IMR-90 (cell line): ENCODE results near the gene CALR3. TPM values are rescaled to one million over a fixed set of nuclear protein-coding genes. Genes with fewer than 3 reads are reported as not detected.
A peak's percentile ranks its signal among the peaks of the same experiment; 100 is the strongest.
"Not testable (repeated sequence)": the region's sequence is repeated elsewhere in the genome, so short reads cannot be mapped to it uniquely, and the experiment has no call there.

Experiments used
- ATAC-seq: fragments of 200-7000 bp; cut with Tn5 transposase; 2 replicates; pipeline ENCODE4 v1.9.1; 2020; ENCODE audit warnings: low read depth, mild to moderate bottlenecking, moderate library complexity
- BruUV-seq: library from RNA; stranded (reverse); fragments of 400-500 nt; replicated peaks from 2 replicates; lab custom pipeline; 2021; lab: Mats Ljungman, UMichigan
- CTCF ChIA-PET: fragments of 300-600 bp; formaldehyde crosslinking; extraction: SDS; loops from one replicate; lab custom pipeline; 2021; ENCODE audit warnings: antibody characterized with exemption; lab: Yijun Ruan, JAX
- POLR2A ChIA-PET: fragments of 300-600 bp; sonication (Branson Sonifier 250); formaldehyde crosslinking; loops from one replicate; lab custom pipeline; 2022; ENCODE audit warnings: antibody characterized with exemption; ENCODE audit not compliant: unreplicated experiment; lab: Charles Lee
- DNase-seq: peaks from one replicate; pipeline ENCODE4 v3.0.0; 2013
- H2AFZ ChIP-seq: replicated peaks from 2 replicates; pipeline ENCODE3; 2013; ENCODE audit warnings: low read length, mild to moderate bottlenecking; ENCODE audit not compliant: poor library complexity
- H2AK5ac ChIP-seq: 2 replicates; pipeline ENCODE4 v1.6.1; 2013; ENCODE audit warnings: low read depth, low read length, inconsistent platforms
- H2AK9ac ChIP-seq: replicated peaks from 2 replicates; pipeline ENCODE3; 2013; ENCODE audit warnings: mild to moderate bottlenecking, low read depth, low read length, moderate library complexity; ENCODE audit not compliant: poor library complexity
- H2BK120ac ChIP-seq: 2 replicates; pipeline ENCODE4 v1.6.1; 2013; ENCODE audit warnings: low read depth, low read length, inconsistent platforms
- H2BK15ac ChIP-seq: 3 replicates; pipeline ENCODE4 v1.6.1; 2013; ENCODE audit warnings: low read depth, low read length, inconsistent platforms
- H2BK20ac ChIP-seq: 2 replicates; pipeline ENCODE4 v1.6.1; 2013; ENCODE audit warnings: low read depth, mild to moderate bottlenecking, inconsistent platforms, low read length, moderate library complexity
- H2BK5ac ChIP-seq: 2 replicates; pipeline ENCODE4 v1.6.1; 2013; ENCODE audit warnings: mild to moderate bottlenecking, low read depth, low read length, inconsistent platforms; ENCODE audit not compliant: poor library complexity, severe bottlenecking
- H3K14ac ChIP-seq: replicated peaks from 2 replicates; pipeline ENCODE4 v1.6.1; 2013; ENCODE audit warnings: low read depth, low read length, inconsistent platforms
- H3K18ac ChIP-seq: 2 replicates; pipeline ENCODE4 v1.6.1; 2013; ENCODE audit warnings: low read depth, low read length, control low read depth
- H3K23ac ChIP-seq: 2 replicates; pipeline ENCODE4 v1.6.1; 2013; ENCODE audit warnings: low read depth, low read length, inconsistent platforms
- H3K27ac ChIP-seq: 2 replicates; pipeline ENCODE4 v1.5.1; 2013; ENCODE audit warnings: mild to moderate bottlenecking, control low read depth, low read length; ENCODE audit not compliant: insufficient read depth
- H3K27me3 ChIP-seq: 2 replicates; pipeline ENCODE4 v1.6.1; 2013; ENCODE audit warnings: low read length; ENCODE audit not compliant: control insufficient read depth, insufficient read depth
- H3K36me3 ChIP-seq: 2 replicates; pipeline ENCODE4 v1.6.1; 2013; ENCODE audit warnings: low read length, mixed read lengths; ENCODE audit not compliant: control insufficient read depth, insufficient read depth
- H3K4ac ChIP-seq: 2 replicates; pipeline ENCODE4 v1.6.1; 2013; ENCODE audit warnings: low read depth, low read length, inconsistent platforms
- H3K4me1 ChIP-seq: 2 replicates; pipeline ENCODE4 v1.6.1; 2013; ENCODE audit warnings: low read length, mixed read lengths; ENCODE audit not compliant: control insufficient read depth, insufficient read depth
- H3K4me2 ChIP-seq: 2 replicates; pipeline ENCODE4 v1.6.1; 2013; ENCODE audit warnings: low read depth, mild to moderate bottlenecking, control low read depth, low read length, moderate library complexity
- H3K4me3 ChIP-seq: 2 replicates; pipeline ENCODE4 v1.5.1; 2013; ENCODE audit warnings: low read depth, mild to moderate bottlenecking, control low read depth, low read length, moderate library complexity; ENCODE audit not compliant: insufficient read depth
- H3K56ac ChIP-seq: 2 replicates; pipeline ENCODE4 v1.6.1; 2013; ENCODE audit warnings: low read length, inconsistent platforms; ENCODE audit not compliant: insufficient read depth; ENCODE audit errors: extremely low read depth
- H3K79me1 ChIP-seq, 2 experiments: 2 replicates each; pipeline ENCODE4 v1.6.1; 2013; ENCODE audit warnings: low read length in 2 of 2, inconsistent platforms in 1 of 2, low read depth in 1 of 2
- H3K9ac ChIP-seq: 2 replicates; pipeline ENCODE4 v1.6.1; 2013; ENCODE audit warnings: low read depth, low read length, control low read depth
- H3K9me1 ChIP-seq: 2 replicates; pipeline ENCODE4 v1.6.1; 2013; ENCODE audit warnings: low read length, inconsistent platforms; ENCODE audit not compliant: insufficient read depth
- H3K9me3 ChIP-seq: 2 replicates; pipeline ENCODE4 v1.6.1; 2013; ENCODE audit warnings: low read length; ENCODE audit not compliant: control insufficient read depth, insufficient read depth
- H4K20me1 ChIP-seq: 2 replicates; pipeline ENCODE4 v1.6.1; 2013; ENCODE audit warnings: low read length, inconsistent platforms; ENCODE audit not compliant: insufficient read depth
- H4K5ac ChIP-seq: 2 replicates; pipeline ENCODE4 v1.6.1; 2013; ENCODE audit warnings: mild to moderate bottlenecking, low read depth, low read length, control low read depth
- H4K8ac ChIP-seq, 2 experiments: 2 replicates each; pipeline ENCODE4 v1.6.1; 2013; ENCODE audit warnings: low read depth in 2 of 2, low read length in 2 of 2, control low read depth in 1 of 2, inconsistent platforms in 1 of 2
- H4K91ac ChIP-seq: 2 replicates; pipeline ENCODE4 v1.6.1; 2013; ENCODE audit warnings: low read depth, low read length, inconsistent platforms; ENCODE audit not compliant: insufficient read depth
- WGBS, 2 experiments: methylation state at CpG; one replicate each; pipeline versions ENCODE4 v1.1.5 to v1.1.7; 2013; ENCODE audit warnings: missing lambda C conversion rate in 2 of 2; ENCODE audit not compliant: insufficient read length in 1 of 2; ENCODE audit errors: extremely low coverage in 2 of 2; 5-methylcytosine and 5-hydroxymethylcytosine counted together
- dilution Hi-C: fragments of 300-500 bp; cut with HindIII; formaldehyde crosslinking; loops from one replicate; pipeline ENCODE4 v1.14.3; 2018; ENCODE audit warnings: low sequenced_read_pairs; ENCODE audit not compliant: unreplicated experiment
- in situ Hi-C: fragments of 300-500 bp; cut with MboI; formaldehyde crosslinking; loops from 3 replicates; pipeline ENCODE4 v1.14.3; 2019; ENCODE audit warnings: low sequenced_read_pairs, inconsistent platforms, mixed read lengths
- intact Hi-C: fragments of 100-400 bp; cut with micrococcal nuclease; formaldehyde crosslinking; loops from 2 replicates; pipeline ENCODE4 v1.10.0; 2022
- polyA plus RNA-seq, 3 experiments: library from polyadenylated mRNA; depleted of rRNA; stranded (reverse); fragments of >200 nt; gene quantifications; 2 replicates each; pipeline ENCODE4 v1.2.3, GENCODE V29; 2012; ENCODE audit warnings: low replicate concordance in 1 of 3
- total RNA-seq: library from RNA; depleted of rRNA; stranded (reverse); fragments of >200 nt; gene quantifications from 2 replicates; pipeline ENCODE4 v1.2.3, GENCODE V29; 2012

CALR3 gene
- total and polyA plus RNA-seq, 2 of the 4 experiments (the other 2 are of a cell fraction): not detected

DNA sequence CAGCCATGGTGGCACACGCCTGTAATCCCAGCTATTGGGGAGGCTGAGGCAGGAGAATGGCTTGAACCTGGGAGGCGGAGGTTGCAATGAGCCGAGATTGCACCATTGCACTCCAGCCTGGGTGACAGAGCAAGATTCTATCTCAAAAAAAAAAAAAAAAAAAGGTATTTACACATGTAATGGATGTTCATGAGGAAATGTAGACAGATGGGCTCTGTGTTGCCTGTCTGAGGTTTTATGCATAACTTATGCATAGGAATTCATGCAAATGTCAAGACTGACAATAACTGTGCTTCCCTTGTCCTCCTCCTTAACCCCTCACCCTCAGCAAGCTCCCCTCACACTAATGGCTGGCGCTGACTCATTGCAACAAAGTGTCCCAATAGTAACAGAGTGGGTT is 9.5 kb downstream of the CALR3 start:
- H2BK120ac ChIP-seq, in situ Hi-C loops, H3K4me1 ChIP-seq, H4K5ac ChIP-seq, ATAC-seq, CTCF ChIA-PET, H2AK9ac ChIP-seq, H3K56ac ChIP-seq, H4K8ac ChIP-seq, H3K4me2 ChIP-seq, H3K79me1 ChIP-seq, H2BK15ac ChIP-seq, H4K91ac ChIP-seq, H4K20me1 ChIP-seq, H3K14ac ChIP-seq, H2BK5ac ChIP-seq, H2BK20ac ChIP-seq, H3K18ac ChIP-seq, H3K4me3 ChIP-seq, BruUV-seq, H2AK5ac ChIP-seq, H3K9me1 ChIP-seq, H3K23ac ChIP-seq, H3K9me3 ChIP-seq, intact Hi-C loops, dilution Hi-C loops, H2AFZ ChIP-seq, H3K27ac ChIP-seq, H3K9ac ChIP-seq, H3K36me3 ChIP-seq, H3K27me3 ChIP-seq, H3K4ac ChIP-seq: not testable (repeated sequence)
- peak; percentile 12 for DNase-seq
- WGBS, 2 experiments: no CpG with 5 or more reads among the region's 4 CpGs
- POLR2A ChIA-PET: interaction anchor here (1.0 kb wide), 1 partner anchor 10 kb away, joined by 4 read pairs; the partner anchor contains the start of genes C19orf44 and CALR3
